Heart left ventricle (tissue), 16 donors: ENCODE results near the gene PEX3. TPM values are rescaled to one million over a fixed set of nuclear protein-coding genes. Genes with fewer than 3 reads are reported as not detected.
A peak's percentile ranks its signal among the peaks of the same experiment; 100 is the strongest.

Source experiments
- ATAC-seq, 4 donors: fragments of 200-7000 bp; cut with Tn5 transposase; one replicate each; pipeline ENCODE4 v1.9.1; 2020 to 2022; ENCODE audit warnings: moderate library complexity in 4 of 4, mild to moderate bottlenecking in 3 of 4, moderate number of reproducible peaks in 1 of 4
- DNase-seq, 5 donors: peaks; one replicate each; pipeline ENCODE4 v3.0.0-alpha.2; 2020
- H3K27ac ChIP-seq, 12 donors: fragments of 200-600 bp; sonication (generic) in 4 of 12; one replicate each; pipeline versions ENCODE4 v1.5.0 to v1.8.0; 2016 to 2022; ENCODE audit warnings: mild to moderate bottlenecking in 2 of 12
- H3K27me3 ChIP-seq, 9 donors: fragments of 200-600 bp; sonication (generic) in 2 of 9; one replicate each; pipeline versions ENCODE4 v1.5.1 to v1.8.0; 2016 to 2022; ENCODE audit warnings: mild to moderate bottlenecking in 3 of 9
- H3K36me3 ChIP-seq, 9 donors: fragments of 200-600 bp; sonication (generic) in 2 of 9; one replicate each; pipeline versions ENCODE4 v1.5.0 to v1.8.0; 2018 to 2022; ENCODE audit warnings: mild to moderate bottlenecking in 2 of 9
- H3K4me1 ChIP-seq, 12 donors: fragments of 200-600 bp; sonication (generic) in 4 of 12; one replicate each; pipeline versions ENCODE4 v1.5.0 to v1.8.0; 2016 to 2022; ENCODE audit warnings: mild to moderate bottlenecking in 3 of 12
- H3K4me3 ChIP-seq, 12 donors: fragments of 200-600 bp; sonication (generic) in 4 of 12; one replicate each; pipeline versions ENCODE4 v1.5.0 to v1.8.0; 2017 to 2022; ENCODE audit warnings: mild to moderate bottlenecking in 9 of 12, moderate library complexity in 4 of 12
- H3K9me3 ChIP-seq, 12 donors: fragments of 200-600 bp; sonication (generic) in 4 of 12; one replicate each; pipeline versions ENCODE4 v1.5.0 to v1.8.0; 2016 to 2022; ENCODE audit warnings: mild to moderate bottlenecking in 1 of 12
- POLR2A ChIP-seq, 2 donors: fragments of 450-650 bp; IDR thresholded peaks; one replicate each; pipeline ENCODE4 v1.6.1; 2017; ENCODE audit warnings: antibody characterized with exemption in 2 of 2, mild to moderate bottlenecking in 2 of 2, moderate library complexity in 2 of 2
- WGBS, 4 donors: extraction: QIAGEN DNeasy Blood & Tissue Kit in 2 of 4; methylation state at CpG; one replicate each; pipeline versions ENCODE4 v1.1.5 to v1.1.7; 2013 to 2018; 5-methylcytosine and 5-hydroxymethylcytosine counted together
- intact Hi-C, 10 donors: fragments of 100-400 bp; cut with DNase I; formaldehyde crosslinking; loops; one replicate each; pipeline versions ENCODE4 v1.11.1 to v1.14.2; 2022
- polyA plus RNA-seq, 2 donors: library from polyadenylated mRNA; stranded (reverse); fragments of 200-250 nt; gene quantifications; one replicate each; pipeline ENCODE4 v1.2.3, GENCODE V29; 2013
- total RNA-seq, 9 donors: library from RNA; depleted of rRNA in 2 of 9; stranded (reverse); fragments of >200 nt in 2 of 9; fragmentation: NEBNext Ultra II Directional in 3 of 9; extraction: Animal tissue kit (Norgen Biotek cat#: 25700) in 3 of 9; gene quantifications; one replicate each; pipeline versions ENCODE4 v1.1.0 to v1.2.4, GENCODE V29; 2016 to 2023
- TF ChIP-seq, protein P1 (sequence below), 12 donors: fragments of 200-600 bp; sonication (generic) in 4 of 12; IDR thresholded peaks; one replicate each; pipeline versions ENCODE4 v1.5.0 to v1.8.0; 2018 to 2022; ENCODE audit warnings: antibody characterized with exemption in 12 of 12, mild to moderate bottlenecking in 5 of 12
- donor health status: ischemic (EF 13 %, LVEDD 7.1; RV severe dilation, severe dysfunction).
- donor health status: healthy with polysubstance abuse.
- donor health status: DM: no; HTN: yes; CAD: no.
- donor health status: DM: no; HTN: no; CAD: no.
- donor health status: ischemic (EF 25% LVEDD 6.9; RV normal size, moderate dysfunction).
- donor health status: ischemic (EF 25% LVEDD 5.7; RV mildly dilated, moderate dysfunction).
- donor health status: healthy.
- donor health status: DM: yes; HTN: yes; CAD: no.
- donor health status: ischemic (EF 35%, LVEDD 5.7; RV mildly dilated, moderate dysfunction).
- donor health status: nonischemic (EF 11% LVEDD 7.7; RV severe dilation, severe dysfunction).
- donor health status: DM: yes; HTN: yes; CAD: no.
- donor health status: PGD.
- donor health status: ischemic (EF 29% LVEDD 5.4; RV normal size, mild dysfunction).
- donor health status: nonischemic (EF 23%, LVEDD 6.1; RV moderate dilation, normal function).

PEX3 gene
- total and polyA plus RNA-seq, 11 donors = 6.4 to 24.9 (median 20.4) TPM

DNA sequence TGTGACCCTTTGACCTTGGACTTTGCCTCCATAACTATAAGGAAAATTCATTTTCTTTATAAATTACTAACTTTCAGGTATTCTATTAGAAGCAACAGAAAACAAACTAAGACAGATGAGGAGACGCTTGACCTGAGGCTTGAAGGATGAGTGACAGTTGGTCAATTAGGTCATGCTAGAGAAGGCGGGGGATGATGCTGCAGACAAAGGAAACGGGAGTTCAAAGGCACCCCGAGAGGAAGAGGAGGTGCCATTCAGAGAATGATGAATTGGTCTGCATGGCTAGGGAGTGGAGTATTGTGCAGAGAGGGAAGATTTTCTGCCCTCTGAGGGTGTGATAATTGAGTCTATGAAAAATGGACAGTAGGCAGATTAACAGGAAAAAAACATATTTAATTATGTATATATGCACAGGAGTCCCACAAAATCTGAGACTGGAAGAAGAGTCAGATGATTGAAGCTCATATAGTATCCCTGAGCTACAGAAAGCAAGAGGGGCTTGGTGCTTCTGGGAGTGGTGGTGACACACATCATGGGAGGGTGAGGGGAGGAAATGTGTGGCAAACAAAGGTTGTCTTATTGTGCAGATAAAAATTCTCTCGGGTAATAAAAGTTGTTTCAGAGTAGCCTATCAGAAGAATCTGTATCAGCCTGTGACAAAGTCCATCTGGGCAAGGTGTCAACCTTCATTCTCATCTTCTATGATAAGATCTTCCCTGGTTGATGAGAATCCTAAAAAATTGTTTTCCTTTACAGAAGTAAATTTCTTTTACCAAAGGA, 81.3 kb downstream of the PEX3 start:
- Histone ChIP-seq H3K27ac (no peak overlapping the region), H3K36me3 (no peaks in the 10 kb centered on the region), H3K27me3 (no peaks in the 10 kb centered on the region), H3K4me3 (no peak overlapping the region), H3K4me1 (peaks cover 0 to 20% (median 0%) of the 10 kb centered on the region in 12 donors), H3K9me3 (no peaks in the 10 kb centered on the region)
- DNase-seq (no peak), ATAC-seq (no peak)
- intact Hi-C loops = loop anchor here in 1 of 10 donors (2.0 kb wide), 1 partner anchor 41 kb away; no protein-coding TSS in a partner anchor
- 49 to 59% (median 57%) methylated on average over 5 of the region's 5 CpGs for WGBS, 4 donors
- TF ChIP-seq, protein P1, sequence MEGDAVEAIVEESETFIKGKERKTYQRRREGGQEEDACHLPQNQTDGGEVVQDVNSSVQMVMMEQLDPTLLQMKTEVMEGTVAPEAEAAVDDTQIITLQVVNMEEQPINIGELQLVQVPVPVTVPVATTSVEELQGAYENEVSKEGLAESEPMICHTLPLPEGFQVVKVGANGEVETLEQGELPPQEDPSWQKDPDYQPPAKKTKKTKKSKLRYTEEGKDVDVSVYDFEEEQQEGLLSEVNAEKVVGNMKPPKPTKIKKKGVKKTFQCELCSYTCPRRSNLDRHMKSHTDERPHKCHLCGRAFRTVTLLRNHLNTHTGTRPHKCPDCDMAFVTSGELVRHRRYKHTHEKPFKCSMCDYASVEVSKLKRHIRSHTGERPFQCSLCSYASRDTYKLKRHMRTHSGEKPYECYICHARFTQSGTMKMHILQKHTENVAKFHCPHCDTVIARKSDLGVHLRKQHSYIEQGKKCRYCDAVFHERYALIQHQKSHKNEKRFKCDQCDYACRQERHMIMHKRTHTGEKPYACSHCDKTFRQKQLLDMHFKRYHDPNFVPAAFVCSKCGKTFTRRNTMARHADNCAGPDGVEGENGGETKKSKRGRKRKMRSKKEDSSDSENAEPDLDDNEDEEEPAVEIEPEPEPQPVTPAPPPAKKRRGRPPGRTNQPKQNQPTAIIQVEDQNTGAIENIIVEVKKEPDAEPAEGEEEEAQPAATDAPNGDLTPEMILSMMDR (IDR thresholded peaks at IDR 0.05) = no peak
- no peak for TF ChIP-seq POLR2A (IDR thresholded peaks at IDR 0.05)

DNA sequence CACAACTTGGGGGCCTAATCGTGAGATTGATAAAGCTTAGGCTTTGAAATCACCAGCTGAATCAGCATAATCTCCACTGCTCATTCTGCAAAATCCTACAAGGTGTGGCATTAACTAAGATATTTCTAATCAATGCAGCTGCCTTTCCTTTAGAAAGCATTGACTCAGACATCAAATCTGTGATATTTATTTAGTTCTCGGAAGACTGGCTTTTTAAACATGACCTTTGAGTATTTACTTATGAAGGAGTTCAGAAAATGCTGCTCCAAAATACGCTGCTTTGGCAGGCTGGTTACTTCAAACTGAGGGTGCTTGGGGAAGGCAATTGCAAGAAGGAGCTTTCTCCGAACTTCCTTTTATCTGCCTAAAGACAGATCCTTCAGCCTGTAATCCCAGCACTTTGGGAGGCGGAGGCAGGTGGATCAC, 84.6 kb downstream of the PEX3 start:
- no peak overlapping the region for H3K4me3 ChIP-seq
- TF ChIP-seq POLR2A (IDR thresholded peaks at IDR 0.05) = no peak
- TF ChIP-seq, protein P1 (IDR thresholded peaks at IDR 0.05) = no peak

DNA sequence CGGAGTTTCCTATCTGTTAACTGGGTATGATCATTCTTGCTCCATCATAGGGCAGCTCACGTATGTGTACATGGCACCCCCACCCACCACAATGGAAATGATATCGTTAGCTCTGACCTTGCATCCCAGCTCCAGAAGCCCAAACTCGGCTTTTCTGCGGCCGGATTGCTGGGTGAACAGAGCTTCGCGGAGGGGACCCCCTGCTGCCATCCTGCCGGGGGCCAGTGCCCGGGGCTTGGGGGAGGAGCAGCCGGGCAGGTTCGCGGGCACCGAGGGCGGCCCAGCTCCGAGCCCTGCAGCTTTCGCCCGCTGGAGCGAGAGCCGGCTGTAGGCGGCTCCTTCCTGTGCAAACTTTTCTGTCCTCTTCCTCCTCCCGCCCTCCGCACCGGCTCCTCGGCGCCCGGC, 85.9 kb downstream of the PEX3 start:
- Histone ChIP-seq H3K4me1 (peaks cover 0 to 17% (median 6%) of the 10 kb centered on the region in 12 donors), H3K4me3 (peak overlapping the region; percentile 44 to 71 (median 64)), H3K36me3 (no peaks in the 10 kb centered on the region), H3K9me3 (no peaks in the 10 kb centered on the region), H3K27me3 (no peaks in the 10 kb centered on the region), H3K27ac (peak overlapping the region in 11 of 12 donors; percentile 10 to 82 (median 67))
- peak in 3 of 4 donors; percentile 65 to 82 (median 77) for ATAC-seq
- DNase-seq = peak; percentile 48 to 80 (median 57)
- WGBS, 4 donors = 2 to 18% (median 4%) methylated on average over 3 to 27 of the region's 27 CpGs
- no peak for TF ChIP-seq POLR2A (IDR thresholded peaks at IDR 0.05)
- TF ChIP-seq, protein P1 (IDR thresholded peaks at IDR 0.05) = no peak
- intact Hi-C loops = loop anchor here in 1 of 10 donors (2.0 kb wide), 1 partner anchor 20 kb away; no protein-coding TSS in a partner anchor

More for the DNA sequence above, 84.6 kb downstream of the PEX3 start:
- Histone ChIP-seq H3K27ac (no peak overlapping the region), H3K27me3 (no peaks in the 10 kb centered on the region), H3K9me3 (no peaks in the 10 kb centered on the region), H3K36me3 (no peaks in the 10 kb centered on the region), H3K4me1 (peaks cover 0 to 17% (median 6%) of the 10 kb centered on the region in 12 donors)
- WGBS, 4 donors = 90 to 94% (median 92%) methylated on average over 5 of the region's 5 CpGs
- DNase-seq (no peak), ATAC-seq (no peak)
- intact Hi-C loops = no loop called here
